Stimulated activated CD8-positive, alpha-beta memory T cell treated with anti-CD3 and anti-CD28 coated beads, Interleukin-12 subunit alpha, Interleukin-12 subunit beta, amount 100 ng/mL, for 24 hours (primary cell): Measurements from ENCODE around the gene ROM1.
A peak's percentile ranks its signal among the peaks of the same experiment; 100 is the strongest.
"Not testable (repeated sequence)": the region's sequence is repeated elsewhere in the genome, so short reads cannot be mapped to it uniquely, and the experiment has no call there.

ENCODE experiments used
- DNase-seq: peaks from one replicate; pipeline ENCODE4 v3.0.0-alpha.2; 2020; ENCODE audit errors: extremely low read depth

ROM1 gene

GRCh38 chr11:62612366-62613290 is at the start of gene ROM1, which contains the start of gene EML3:
ROM1 (plus strand) TSS chr11:62613257; CDS start chr11:62613282, 25 bp downstream.
EML3 (minus strand) TSS chr11:62612775; CDS start chr11:62612457, 318 bp downstream.
- peak; percentile 65 for DNase-seq

GRCh38 chr11:62565100-62565802 is 47.8 kb upstream of the ROM1 start:
- no peak for DNase-seq

- no peak for DNase-seq
Observed at GRCh38 chr11:62566247-62566646, 46.8 kb upstream of the ROM1 start.

- no peak for DNase-seq
Observed at GRCh38 chr11:62567018-62567633, 45.9 kb upstream of the ROM1 start.

- DNase-seq = no peak
Observed at GRCh38 chr11:62569611-62570010, 43.4 kb upstream of the ROM1 start.

- not testable (repeated sequence) for DNase-seq
Observed at GRCh38 chr11:62570903-62571302, 42.2 kb upstream of the ROM1 start.

- DNase-seq = not testable (repeated sequence)
Observed at GRCh38 chr11:62571493-62571892, 41.6 kb upstream of the ROM1 start.

- DNase-seq = no peak
Observed at GRCh38 chr11:62572431-62572830, 40.6 kb upstream of the ROM1 start.

GRCh38 chr11:62573006-62573591 is 40.0 kb upstream of the ROM1 start:
- no peak for DNase-seq

- DNase-seq = peak; percentile 94
Observed at GRCh38 chr11:62573592-62574362, 39.3 kb upstream of the ROM1 start, which contains the start of gene EEF1G. EEF1G (minus strand) TSS chr11:62573891; CDS start chr11:62573842, 49 bp downstream.

GRCh38 chr11:62574363-62575071 is 38.5 kb upstream of the ROM1 start:
- DNase-seq = no peak

GRCh38 chr11:62575156-62575555 is 37.9 kb upstream of the ROM1 start:
- no peak for DNase-seq

- DNase-seq = no peak
Observed at GRCh38 chr11:62575837-62576236, 37.2 kb upstream of the ROM1 start.

GRCh38 chr11:62577046-62577714 is 35.9 kb upstream of the ROM1 start:
- DNase-seq = no peak

GRCh38 chr11:62578541-62578940 is 34.5 kb upstream of the ROM1 start:
- no peak for DNase-seq

- no peak for DNase-seq
Observed at GRCh38 chr11:62579252-62579651, 33.8 kb upstream of the ROM1 start.

- DNase-seq = no peak
Observed at GRCh38 chr11:62580959-62581715, 31.9 kb upstream of the ROM1 start.

- DNase-seq = not testable (repeated sequence)
Observed at GRCh38 chr11:62581735-62582134, 31.3 kb upstream of the ROM1 start.

- not testable (repeated sequence) for DNase-seq
Observed at GRCh38 chr11:62585356-62585755, 27.7 kb upstream of the ROM1 start.
